Activated naive CD4-positive, alpha-beta T cell treated with anti-CD3 and anti-CD28 coated beads, Interleukin-2, amount 50 U/mL, for 16 hours (primary cell): Measurements from ENCODE around the gene AKR1C2.
"Not testable (repeated sequence)": the region's sequence is repeated elsewhere in the genome, so short reads cannot be mapped to it uniquely, and the experiment has no call there.

Experiments
- DNase-seq: peaks from one replicate; pipeline ENCODE4 v3.0.0-alpha.2; 2020

Gene AKR1C2

GRCh38 chr10:5023177-5023805 lies 19.6 kb upstream of the AKR1C2 start:
- no peak for DNase-seq

- DNase-seq: not testable (repeated sequence)
Observed at GRCh38 chr10:5021624-5022290, 18.1 kb upstream of the AKR1C2 start.

DNA sequence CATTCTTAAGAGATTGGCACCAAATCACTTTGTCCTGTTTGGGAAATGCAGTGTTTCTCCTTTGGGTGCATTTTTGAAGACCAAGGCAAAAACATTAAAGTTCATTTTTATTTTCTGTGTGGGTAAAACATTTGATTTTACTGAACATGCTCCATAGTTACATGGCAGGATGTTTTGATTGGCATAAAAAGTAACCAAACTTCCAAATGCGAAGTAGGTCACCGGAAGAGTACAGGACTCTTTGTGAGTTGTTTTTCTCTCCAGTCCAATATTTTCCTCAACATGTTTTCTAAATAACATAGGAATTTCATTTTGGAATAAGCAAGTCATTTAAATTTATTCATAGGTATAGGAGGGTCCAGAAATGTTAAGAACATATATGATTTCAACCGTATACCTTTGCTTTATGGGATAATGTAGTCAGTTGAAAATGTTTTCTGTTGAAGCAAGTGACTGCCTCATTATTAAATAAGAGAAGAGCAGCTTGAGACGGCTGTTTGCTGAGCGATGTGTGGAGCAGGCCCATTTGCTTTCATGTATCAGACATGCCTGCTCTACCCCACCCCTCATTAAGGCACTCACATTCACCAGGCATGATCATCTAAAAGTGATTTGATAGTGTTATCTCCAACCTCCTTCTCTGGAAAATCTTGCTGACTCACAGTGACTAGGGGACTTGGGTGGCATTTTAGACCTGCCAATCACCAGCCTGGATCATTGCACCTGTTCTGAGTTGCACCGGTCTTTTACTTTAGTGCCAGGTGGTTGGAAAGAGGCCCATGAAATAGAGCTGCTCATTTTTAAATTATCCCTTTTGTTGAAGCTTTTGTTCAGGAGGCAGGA lies 16.3 kb upstream of the AKR1C2 start:
- DNase-seq: not testable (repeated sequence)

GRCh38 chr10:5018671-5019277 lies 15.1 kb upstream of the AKR1C2 start:
- not testable (repeated sequence) for DNase-seq

- DNase-seq: no peak
Observed at GRCh38 chr10:5018134-5018533, 14.5 kb upstream of the AKR1C2 start.

DNA sequence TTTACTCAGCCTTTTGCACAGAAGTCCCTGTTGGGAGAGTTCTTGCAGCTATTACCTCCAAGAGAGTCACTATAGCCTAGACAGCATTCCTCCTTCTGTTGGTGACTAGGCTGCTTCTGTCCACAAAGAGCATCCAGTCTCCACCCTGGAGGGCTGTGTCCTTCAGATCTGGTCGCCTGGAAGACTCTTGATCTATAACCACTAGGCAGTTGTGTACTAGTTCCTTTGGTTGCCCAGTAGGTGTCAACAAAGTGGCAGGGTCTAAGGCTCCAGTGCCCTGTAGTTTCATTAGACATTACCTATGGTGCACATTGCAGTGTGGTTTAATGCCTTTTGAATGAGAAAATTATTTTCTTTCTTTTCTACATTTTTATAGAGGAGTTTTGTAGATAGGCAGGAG lies 11.3 kb upstream of the AKR1C2 start:
- DNase-seq: no peak

DNA sequence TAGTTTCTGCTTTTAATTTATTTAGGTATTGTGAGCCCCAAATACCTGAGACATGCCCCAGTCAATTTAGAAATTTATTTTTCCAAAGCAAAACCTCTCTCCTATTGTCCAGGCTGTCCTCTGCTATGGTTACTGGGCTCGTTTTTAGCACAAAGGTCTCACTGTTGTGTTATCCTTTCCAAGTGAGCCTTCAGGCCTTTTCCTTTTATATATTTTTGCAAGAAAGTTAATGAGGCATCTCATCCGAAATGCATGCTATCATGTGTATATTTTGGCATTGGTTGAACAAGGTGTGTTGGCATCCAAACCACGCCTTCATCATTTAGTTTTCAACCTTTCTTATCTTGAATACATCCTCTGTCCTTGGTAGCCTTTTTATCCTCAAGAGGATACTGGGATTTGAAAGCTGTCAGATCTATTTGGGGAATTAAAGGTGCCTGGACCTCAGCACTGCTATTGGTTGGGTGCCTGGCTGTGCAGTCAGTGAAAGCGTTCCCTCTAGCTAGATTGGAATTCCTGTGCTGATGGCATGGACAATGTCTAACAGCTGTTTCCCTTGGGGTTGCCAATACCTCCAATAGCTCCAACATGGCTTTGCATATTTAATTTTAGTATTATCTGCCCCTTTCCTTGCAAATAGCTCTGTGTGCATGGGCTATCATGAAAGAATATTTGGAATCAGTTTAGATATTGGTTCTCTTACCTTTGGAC lies 10.7 kb upstream of the AKR1C2 start:
- DNase-seq: not testable (repeated sequence)

- DNase-seq: no peak
Observed at GRCh38 chr10:5013385-5013784, 9.7 kb upstream of the AKR1C2 start.

- no peak for DNase-seq
Observed at GRCh38 chr10:5012595-5012994, 8.9 kb upstream of the AKR1C2 start.

GRCh38 chr10:5011392-5011791 lies 7.7 kb upstream of the AKR1C2 start:
- not testable (repeated sequence) for DNase-seq

GRCh38 chr10:5010043-5010442 lies 6.4 kb upstream of the AKR1C2 start:
- not testable (repeated sequence) for DNase-seq

- not testable (repeated sequence) for DNase-seq
Observed at GRCh38 chr10:5008857-5009548, 5.3 kb upstream of the AKR1C2 start.

DNA sequence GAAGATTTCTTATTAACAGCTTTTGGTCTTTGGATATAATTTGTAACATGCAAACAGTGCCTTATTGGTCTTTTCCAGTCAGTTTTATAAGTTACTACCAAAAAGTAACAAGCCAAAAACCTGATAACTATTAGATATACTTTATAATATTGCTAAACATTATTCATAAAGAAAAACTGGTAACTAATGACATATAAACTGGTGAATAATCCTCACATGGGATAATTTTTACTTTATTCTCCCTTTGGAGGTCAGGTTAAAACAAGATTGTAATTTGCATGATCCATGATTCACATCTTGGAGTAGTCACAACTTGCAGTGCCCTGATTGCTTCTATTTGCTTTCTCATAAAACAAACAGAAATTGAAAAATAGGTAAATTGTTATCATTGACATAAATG lies 844 bp upstream of the AKR1C2 start:
- DNase-seq: not testable (repeated sequence)

- not testable (repeated sequence) for DNase-seq
Observed at GRCh38 chr10:5004030-5004385, 351 bp upstream of the AKR1C2 start.

DNA sequence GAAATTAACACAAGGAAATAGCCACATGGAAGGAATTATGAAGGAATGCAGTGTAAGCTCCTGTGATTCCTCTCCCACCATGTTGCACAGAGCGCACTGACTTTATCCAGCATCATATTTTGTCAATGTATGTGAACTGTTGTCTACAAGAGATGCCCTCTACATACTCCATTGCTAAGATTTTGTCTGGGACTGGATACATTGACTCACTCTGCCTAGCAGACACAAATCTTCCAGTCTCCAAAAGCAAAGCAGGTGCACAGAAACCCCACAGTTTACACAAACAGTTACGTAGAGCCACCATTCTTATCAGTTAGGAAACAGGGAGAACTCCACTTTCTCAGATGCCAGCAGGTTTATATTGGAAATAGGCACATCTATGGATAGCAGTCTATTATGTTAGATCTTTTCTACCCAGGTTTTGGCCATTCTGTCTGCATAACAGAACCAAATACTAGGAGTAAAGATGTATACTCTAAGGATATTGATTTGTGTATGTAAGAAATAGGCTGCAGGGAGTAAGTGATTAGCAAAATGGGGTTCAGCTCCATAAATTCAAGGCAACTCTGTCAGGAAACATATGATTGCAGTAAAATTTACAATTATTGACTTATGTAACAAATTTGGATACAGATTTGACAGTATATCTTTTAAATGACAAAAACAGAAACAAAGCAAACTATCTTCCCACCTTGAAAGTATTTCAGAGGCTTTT lies 1.5 kb downstream of the AKR1C2 start:
- no peak for DNase-seq

DNA sequence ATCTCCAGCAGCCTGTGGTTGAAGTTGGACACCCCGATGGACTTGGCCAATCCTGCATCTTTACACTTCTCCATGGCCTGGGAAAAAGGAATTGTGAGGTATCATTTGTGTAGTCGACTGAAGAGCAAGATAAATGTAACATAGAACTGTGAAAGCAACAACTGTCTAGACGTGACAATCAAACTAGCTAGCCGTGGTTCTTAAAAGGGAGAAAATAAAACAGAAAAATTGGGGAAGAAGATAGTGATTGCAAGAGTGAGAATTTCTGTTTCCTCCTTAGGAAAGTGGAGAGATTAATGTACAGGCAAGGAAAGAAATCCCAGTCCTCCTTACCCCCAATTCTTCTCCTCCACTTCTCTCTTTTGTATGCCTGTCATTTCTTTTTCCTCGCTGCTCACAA lies 5.0 kb downstream of the AKR1C2 start:
- no peak for DNase-seq

DNA sequence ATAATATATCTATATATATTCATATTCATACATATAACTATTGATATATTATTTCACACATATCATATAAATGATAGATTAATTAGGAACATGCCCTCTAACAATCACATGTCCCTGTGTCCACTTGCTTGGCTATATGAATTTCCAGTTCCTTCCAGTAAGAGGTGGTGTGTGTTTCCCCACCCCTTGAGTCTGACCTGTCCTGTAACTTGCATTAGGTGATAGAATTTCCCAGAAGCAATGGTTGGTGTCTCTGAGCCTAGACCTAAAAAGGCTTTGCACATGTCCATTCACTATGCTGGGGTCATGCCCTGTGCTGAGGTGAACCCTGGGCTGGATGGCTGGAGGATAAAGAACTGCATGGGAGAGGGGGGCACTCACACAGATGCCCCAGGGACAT lies 9.4 kb downstream of the AKR1C2 start:
- DNase-seq: not testable (repeated sequence)

DNA sequence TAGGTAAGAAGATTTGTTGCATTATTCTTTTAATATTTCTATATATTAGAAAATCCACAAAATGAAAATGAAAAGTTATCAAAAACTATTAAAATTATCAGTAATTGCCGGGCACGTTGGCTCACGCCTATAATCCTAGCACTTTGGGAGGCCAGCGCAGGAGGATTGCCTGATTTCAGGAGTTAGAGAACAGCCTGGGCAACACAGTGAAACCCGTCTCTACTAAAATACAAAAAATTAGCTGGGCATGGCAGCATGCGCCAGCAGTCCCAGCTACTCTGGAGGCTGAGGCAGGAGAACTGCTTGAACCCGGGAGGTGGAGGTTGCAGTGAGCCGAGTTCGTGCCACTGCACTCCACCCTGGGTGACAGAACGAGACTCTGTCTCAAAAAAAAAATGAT lies 11.1 kb downstream of the AKR1C2 start:
- DNase-seq: not testable (repeated sequence)

DNA sequence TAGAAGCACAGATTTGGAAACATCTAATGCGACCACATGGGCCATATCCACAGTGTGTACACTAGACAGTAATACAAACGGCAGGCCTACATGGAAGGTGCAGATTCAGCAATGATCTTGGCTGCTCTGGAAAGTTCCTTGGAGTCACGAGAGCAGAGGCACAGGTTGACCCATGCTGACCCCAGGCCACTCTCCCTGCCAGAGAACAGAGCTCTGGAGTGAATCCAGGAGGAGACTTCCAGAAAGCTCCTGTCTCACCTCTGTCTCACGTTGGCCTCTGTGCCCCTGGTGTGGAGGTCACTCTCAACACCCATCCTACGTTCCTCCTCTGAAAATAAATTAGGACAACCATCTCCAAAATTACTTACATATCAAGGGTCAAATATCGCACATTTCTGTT lies 12.2 kb downstream of the AKR1C2 start:
- not testable (repeated sequence) for DNase-seq

DNA sequence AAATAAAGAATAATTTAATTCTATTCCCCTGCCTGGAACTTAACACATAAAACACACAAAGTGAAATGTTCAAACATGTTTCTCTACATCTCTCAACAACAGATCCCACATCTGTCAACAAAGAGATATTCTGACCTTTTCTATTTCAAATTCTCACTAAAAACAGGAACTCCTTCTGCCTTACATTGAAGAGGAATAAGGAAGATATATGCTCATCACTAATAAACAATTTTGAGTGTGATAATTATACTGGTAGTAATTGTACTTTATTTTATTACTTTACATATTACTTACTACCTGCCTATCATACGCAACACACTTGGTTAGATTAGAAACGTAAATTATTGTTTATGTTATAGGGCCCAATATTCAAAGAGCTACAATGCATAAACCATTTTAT lies 13.4 kb downstream of the AKR1C2 start:
- DNase-seq: no peak

- not testable (repeated sequence) for DNase-seq
Observed at GRCh38 chr10:4988000-4988641, 15.5 kb downstream of the AKR1C2 start.
